22Rv1 (cell line): Measurements from ENCODE around the gene PANK3.

Experiments used
- ZFX ChIP-seq: fragments of 450-650 bp; IDR thresholded peaks from 2 replicates; pipeline ENCODE4 v1.6.1; 2017; ENCODE audit warnings: antibody characterized with exemption, borderline replicate concordance
- TF ChIP-seq, protein P1 (sequence below): fragments of 450-650 bp; IDR thresholded peaks from 2 replicates; pipeline ENCODE4 v1.5.1; 2017; ENCODE audit warnings: mild to moderate bottlenecking

- TF ChIP-seq, protein P1, sequence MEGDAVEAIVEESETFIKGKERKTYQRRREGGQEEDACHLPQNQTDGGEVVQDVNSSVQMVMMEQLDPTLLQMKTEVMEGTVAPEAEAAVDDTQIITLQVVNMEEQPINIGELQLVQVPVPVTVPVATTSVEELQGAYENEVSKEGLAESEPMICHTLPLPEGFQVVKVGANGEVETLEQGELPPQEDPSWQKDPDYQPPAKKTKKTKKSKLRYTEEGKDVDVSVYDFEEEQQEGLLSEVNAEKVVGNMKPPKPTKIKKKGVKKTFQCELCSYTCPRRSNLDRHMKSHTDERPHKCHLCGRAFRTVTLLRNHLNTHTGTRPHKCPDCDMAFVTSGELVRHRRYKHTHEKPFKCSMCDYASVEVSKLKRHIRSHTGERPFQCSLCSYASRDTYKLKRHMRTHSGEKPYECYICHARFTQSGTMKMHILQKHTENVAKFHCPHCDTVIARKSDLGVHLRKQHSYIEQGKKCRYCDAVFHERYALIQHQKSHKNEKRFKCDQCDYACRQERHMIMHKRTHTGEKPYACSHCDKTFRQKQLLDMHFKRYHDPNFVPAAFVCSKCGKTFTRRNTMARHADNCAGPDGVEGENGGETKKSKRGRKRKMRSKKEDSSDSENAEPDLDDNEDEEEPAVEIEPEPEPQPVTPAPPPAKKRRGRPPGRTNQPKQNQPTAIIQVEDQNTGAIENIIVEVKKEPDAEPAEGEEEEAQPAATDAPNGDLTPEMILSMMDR, result no peak
- TF ChIP-seq ZFX, result no peak
Measured at GRCh38 chr5:168530621-168531150, 48.5 kb downstream of the PANK3 start.
